HG03460 (cell line): ENCODE results near the gene MAST1.
A peak's percentile ranks its signal among the peaks of the same experiment; 100 is the strongest.
"Not testable (repeated sequence)": the region's sequence is repeated elsewhere in the genome, so short reads cannot be mapped to it uniquely, and the experiment has no call there.

Experiments
- ATAC-seq: cut with Tn5 transposase; IDR thresholded peaks from one replicate; pipeline ENCODE4 v1.9.1; 2021; ENCODE audit not compliant: unreplicated experiment

MAST1 gene

DNA sequence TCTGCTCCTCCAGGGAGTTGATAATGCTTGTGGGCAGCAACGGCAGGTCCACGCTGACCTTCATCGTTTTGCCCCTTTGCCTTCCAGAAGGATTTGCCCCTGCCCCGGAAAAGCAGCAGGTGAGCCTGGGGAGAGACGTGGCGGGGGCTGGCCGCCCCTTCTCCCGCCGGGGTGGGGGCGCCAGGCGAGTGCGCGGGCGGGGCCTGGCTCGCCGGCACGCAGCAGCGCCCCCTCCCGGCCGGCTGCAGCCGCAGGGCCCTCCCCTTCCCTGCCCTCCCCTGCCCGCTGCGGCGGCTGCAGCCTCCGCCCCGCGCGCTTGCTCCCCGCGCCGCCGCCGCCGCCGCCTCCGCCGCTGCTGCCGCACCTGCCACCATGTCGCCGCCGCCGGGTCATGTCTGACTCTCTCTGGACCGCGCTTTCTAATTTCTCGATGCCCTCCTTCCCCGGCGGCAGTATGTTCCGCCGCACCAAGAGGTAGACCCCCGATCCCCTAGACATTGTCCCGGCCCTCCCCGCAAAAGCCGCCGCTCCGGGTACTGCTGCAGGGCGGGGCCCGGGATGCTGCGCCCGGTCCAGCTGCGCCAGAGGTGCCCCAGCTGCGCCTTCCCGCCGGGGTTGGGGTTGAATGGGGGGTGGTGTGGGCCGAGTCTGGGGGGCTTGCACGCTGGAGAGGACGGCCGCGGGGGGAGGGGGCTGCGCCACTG, at the start of gene MAST1:
Gene MAST1 (plus strand): TSS at position 334 of the 704 bp plus-strand sequence. CDS start 58 bp downstream, at position 392.
- no peak for ATAC-seq

- no peak for ATAC-seq
These were observed 49.6 kb upstream of the MAST1 start for GRCh38 chr19:12788682-12789097.

DNA sequence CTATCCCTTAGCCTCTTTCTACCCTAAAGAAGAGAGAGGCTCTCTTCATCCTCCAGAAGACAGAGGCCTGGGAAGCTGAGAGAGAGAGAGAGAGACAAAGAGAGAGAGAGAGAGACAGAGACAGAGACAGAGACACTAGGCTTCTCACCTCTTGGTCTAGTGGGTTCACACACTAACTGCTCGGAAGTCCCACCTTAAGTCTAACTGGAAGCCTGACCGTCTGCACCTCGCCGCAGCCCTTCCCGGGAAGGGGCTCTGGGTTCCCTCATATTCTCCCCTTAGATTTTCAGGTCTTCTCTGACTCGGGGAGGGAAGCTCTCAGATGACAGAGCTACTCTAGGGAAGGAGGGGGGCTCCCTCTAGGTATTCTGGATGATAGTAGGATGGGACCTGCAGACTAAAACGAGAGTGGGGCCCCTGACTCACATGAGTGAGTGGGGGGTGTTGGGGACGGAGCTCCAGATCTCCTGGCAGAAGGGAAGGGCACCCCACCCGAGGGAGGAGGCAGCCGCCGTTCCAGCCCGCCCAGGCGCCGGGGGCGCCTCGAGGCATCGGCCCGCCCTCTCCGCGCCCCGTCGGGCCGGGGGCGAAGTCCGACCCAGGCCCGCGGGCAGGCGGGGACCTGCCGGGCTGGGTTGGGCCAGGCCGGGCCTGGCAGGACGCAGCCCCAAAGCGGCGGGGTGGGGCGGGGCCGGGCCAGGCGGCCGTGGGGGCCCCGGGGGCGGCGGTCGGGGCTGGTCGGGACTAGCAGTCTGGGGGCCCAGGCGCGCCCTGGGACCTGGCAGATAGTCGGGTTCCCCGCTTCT, 49.0 kb upstream of the MAST1 start:
- no peak for ATAC-seq

GRCh38 chr19:12789904-12790619, 48.3 kb upstream of the MAST1 start:
- peak; percentile 33 for ATAC-seq

GRCh38 chr19:12790628-12791344, 47.5 kb upstream of the MAST1 start:
- no peak for ATAC-seq

- ATAC-seq: peak; percentile 28
These were observed 46.8 kb upstream of the MAST1 start, which contains the start of gene JUNB for GRCh38 chr19:12791345-12792050. Gene JUNB (plus strand): TSS chr19:12791486. CDS start chr19:12791772, 286 bp downstream.

GRCh38 chr19:12792051-12792852, 46.1 kb upstream of the MAST1 start:
- no peak for ATAC-seq

GRCh38 chr19:12792853-12793289, 45.4 kb upstream of the MAST1 start:
- no peak for ATAC-seq

- ATAC-seq: no peak
These were observed 44.8 kb upstream of the MAST1 start for GRCh38 chr19:12793290-12794195.

- no peak for ATAC-seq
These were observed 43.9 kb upstream of the MAST1 start for GRCh38 chr19:12794196-12794941.

- ATAC-seq: no peak
These were observed 43.3 kb upstream of the MAST1 start for GRCh38 chr19:12794971-12795381.

DNA sequence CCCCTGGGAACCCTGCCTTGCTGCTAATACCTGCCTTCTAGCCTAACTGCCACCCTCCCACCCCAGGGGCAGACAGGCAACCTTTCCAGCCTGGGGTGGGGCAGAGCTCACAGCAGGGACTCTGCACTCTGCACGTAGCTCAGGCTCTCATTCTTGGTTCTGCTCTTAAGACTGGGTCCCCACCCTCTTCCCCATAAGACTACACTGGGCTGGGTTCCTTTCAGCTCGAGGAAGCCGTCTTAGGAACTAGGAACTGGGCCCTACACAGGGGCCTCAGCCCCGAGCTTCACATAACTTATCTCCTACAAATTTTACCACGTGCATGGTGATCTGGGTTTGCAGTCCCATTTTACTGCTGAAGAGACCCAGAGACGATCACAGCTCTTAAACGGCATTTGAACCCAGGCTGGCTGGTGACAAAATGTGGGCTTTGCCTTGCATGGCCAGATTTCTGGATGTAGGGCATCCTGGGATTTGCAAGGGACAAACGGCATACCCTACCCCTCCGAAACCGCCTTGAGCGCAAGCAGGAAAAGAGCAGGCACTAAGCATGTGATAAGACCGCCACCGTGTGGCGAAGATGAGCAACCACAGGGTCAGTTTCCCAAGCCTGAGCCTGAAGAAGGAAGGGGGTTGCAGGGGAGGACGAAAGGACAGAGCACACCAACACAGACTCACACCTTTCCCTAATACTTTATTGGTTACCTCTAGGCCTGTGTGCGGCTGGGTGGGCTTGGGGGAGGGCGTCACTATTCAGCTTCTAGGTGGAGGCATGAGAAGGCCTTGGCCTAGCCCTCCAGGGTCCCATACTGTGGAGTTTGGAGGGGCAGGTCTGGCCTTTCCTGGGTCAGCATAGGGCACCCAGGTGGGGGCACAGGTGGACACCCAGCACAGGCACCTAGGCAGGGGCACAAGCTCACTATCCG, 41.9 kb upstream of the MAST1 start:
- no peak for ATAC-seq

- ATAC-seq: no peak
These were observed 41.2 kb upstream of the MAST1 start for GRCh38 chr19:12797141-12797587.

DNA sequence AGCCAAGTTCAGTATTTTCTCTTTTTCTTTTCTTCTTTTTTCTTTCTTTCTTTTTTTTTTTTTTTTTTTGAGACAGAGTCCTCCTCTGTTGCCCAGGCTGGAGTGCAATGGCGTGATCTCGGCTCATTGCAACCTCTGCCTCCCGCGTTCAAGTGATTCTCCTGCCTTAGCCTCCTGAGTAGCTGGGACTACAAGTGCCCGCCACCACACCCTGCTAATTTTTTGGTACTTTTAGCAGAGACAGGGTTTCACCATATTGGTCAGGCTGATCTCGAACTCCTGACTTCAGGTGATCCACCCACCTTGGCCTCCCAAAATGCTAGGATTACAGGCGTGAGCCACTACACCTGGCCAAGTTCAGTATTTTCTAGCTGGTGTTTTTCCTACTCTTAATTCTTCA, 40.7 kb upstream of the MAST1 start:
- ATAC-seq: not testable (repeated sequence)

DNA sequence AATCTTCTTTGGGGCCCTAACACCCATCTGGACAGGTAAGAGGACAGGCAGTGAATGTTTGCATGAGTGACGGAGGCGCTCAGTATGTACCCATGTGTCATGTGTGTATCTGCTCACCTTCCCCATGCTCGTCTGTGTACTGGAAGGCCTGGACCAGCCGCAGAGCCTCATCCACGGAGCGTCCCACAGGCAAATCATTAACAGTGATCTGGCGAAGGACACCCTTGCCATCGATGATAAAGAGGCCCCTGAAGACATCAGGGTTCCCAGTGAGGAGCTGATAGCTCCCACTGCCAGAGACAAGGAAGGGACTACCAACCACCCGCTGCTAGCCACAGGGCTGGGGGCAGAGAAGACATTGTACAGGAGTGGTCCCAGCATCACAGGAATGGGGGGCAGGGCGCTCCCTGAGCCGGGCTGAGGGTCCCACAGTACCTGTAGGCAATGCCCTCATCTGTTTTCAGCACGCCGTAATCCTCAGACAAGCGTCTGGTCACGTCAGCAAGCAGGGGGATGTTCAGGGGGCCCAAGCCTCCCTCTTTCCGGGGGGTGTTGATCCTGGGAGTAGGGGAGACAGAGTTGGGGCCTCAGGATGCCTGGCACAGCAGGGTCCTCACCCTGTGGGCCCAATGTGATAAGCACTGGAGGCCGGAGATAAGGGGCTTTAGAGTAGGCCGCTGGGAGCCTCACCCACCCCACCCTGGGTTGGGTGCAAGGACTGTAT, 38.4 kb upstream of the MAST1 start:
- ATAC-seq: no peak

DNA sequence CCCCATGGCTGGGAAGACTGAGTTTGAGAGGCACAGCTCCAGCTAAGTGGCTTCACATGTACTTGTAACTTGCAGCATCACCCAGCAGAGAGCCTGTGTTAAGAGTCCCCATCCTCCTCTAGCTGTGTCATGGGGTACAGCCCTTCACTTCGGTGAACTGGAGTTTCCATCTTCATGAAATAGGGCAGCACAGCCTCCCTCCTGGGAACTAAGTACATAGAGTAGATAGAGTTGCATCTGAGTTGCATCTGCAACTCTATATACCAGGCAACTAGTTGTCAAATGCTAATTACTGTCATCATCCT, 37.9 kb upstream of the MAST1 start:
- ATAC-seq: no peak
